Body of pancreas (tissue), 4 donors: ENCODE results near the gene XPR1.

Experiments used
- POLR2A ChIP-seq, 3 donors: fragments of 450-650 bp; IDR thresholded peaks; one replicate each; pipeline ENCODE4 v1.6.1; 2016; ENCODE audit warnings: antibody characterized with exemption in 3 of 3, mild to moderate bottlenecking in 2 of 3
- TF ChIP-seq, protein P1 (sequence below), 7 experiments: fragments of 450-650 bp in 4 of 7; fragments of 200-600 bp in 3 of 7; sonication (generic) in 3 of 7; IDR thresholded peaks; one replicate each; pipeline ENCODE4 v1.5.1; 2016 to 2019; ENCODE audit warnings: antibody characterized with exemption in 7 of 7

DNA sequence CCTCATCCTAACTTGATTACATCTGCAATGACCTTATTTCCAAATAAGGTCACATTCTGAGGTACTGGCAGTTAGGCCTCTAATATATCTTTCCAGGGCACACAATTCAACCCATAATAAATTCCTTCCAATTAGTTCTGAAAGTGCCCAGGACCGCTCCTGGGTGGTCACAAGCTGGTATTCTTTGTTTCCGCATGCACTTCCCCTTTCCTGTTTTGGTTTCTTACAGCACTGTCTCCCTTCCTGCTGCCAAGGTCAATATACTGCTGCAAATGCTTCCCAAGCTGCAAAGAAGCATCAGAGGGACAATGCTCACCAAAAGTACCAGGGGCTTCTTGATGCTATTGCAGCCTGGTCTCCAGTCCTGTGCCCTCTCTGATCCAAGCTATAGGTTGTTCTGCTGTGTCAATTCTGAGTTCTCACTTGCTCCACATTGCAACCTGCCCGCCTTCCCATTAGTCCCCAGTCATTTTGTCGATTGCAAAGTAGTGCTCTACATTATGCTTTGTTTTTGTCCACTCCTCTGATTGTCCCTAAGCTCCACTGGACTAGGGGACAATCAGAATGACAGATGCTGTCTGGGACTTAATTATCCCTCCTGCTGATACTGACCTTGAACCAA lies 13.9 kb upstream of the XPR1 start:
- TF ChIP-seq, protein P1, sequence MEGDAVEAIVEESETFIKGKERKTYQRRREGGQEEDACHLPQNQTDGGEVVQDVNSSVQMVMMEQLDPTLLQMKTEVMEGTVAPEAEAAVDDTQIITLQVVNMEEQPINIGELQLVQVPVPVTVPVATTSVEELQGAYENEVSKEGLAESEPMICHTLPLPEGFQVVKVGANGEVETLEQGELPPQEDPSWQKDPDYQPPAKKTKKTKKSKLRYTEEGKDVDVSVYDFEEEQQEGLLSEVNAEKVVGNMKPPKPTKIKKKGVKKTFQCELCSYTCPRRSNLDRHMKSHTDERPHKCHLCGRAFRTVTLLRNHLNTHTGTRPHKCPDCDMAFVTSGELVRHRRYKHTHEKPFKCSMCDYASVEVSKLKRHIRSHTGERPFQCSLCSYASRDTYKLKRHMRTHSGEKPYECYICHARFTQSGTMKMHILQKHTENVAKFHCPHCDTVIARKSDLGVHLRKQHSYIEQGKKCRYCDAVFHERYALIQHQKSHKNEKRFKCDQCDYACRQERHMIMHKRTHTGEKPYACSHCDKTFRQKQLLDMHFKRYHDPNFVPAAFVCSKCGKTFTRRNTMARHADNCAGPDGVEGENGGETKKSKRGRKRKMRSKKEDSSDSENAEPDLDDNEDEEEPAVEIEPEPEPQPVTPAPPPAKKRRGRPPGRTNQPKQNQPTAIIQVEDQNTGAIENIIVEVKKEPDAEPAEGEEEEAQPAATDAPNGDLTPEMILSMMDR (IDR thresholded peaks at IDR 0.05) = no peak
- TF ChIP-seq POLR2A (IDR thresholded peaks at IDR 0.05) = no peak
